K562 (cell line): Measurements from ENCODE around the gene RPS2. TPM values are rescaled to one million over a fixed set of nuclear protein-coding genes. Genes with fewer than 3 reads are reported as not detected.

ENCODE experiments used
- BCL6 ChIP-seq: fragments of 250-450 bp; sonication (Bioruptor Pico); IDR thresholded peaks from 2 replicates; pipeline ENCODE4 v1.4.0; 2020
- CAMTA2 ChIP-seq: fragments of 250-450 bp; sonication (Bioruptor Pico); conservative IDR thresholded peaks from 2 replicates; pipeline ENCODE4 v1.5.1; 2022
- CBFA2T3 ChIP-seq: fragments of 450-650 bp; IDR thresholded peaks from 2 replicates; pipeline ENCODE4 v1.6.1; 2017
- CREBBP ChIP-seq: IDR thresholded peaks from one replicate; pipeline ENCODE4 v1.6.1; 2012; ENCODE audit warnings: low read depth, mild to moderate bottlenecking, control low read depth, inconsistent platforms, low read length
- EP400 ChIP-seq: fragments of 450-650 bp; IDR thresholded peaks from 2 replicates; pipeline ENCODE4 v1.6.1; 2017; ENCODE audit warnings: antibody characterized with exemption, mild to moderate bottlenecking, moderate library complexity
- ESRRA ChIP-seq: fragments of 450-650 bp; IDR thresholded peaks from 2 replicates; pipeline ENCODE4 v1.6.1; 2014; ENCODE audit warnings: low read depth, mild to moderate bottlenecking, moderate library complexity, borderline replicate concordance
- ETV5 ChIP-seq: sonication (generic); formaldehyde crosslinking; IDR thresholded peaks from 2 replicates; pipeline ENCODE4 v1.4.0; 2020; ENCODE audit warnings: low read depth, mild to moderate bottlenecking, missing genetic modification reagents
- FOXJ2 ChIP-seq: fragments of 200-800 bp; sonication (Bioruptor generic); IDR thresholded peaks from 2 replicates; pipeline ENCODE4 v1.6.1; 2016; ENCODE audit warnings: missing genetic modification characterization, missing compliant biosample characterization
- FOXK2 ChIP-seq, 2 experiments: fragments of 450-650 bp; IDR thresholded peaks in 1 of 2; conservative IDR thresholded peaks in 1 of 2; 2 replicates each; pipeline ENCODE4 v1.6.1; 2016; ENCODE audit warnings: low read depth in 2 of 2, mild to moderate bottlenecking in 1 of 2
- KAT7 ChIP-seq: sonication (generic); formaldehyde crosslinking; IDR thresholded peaks from 2 replicates; pipeline ENCODE4 v1.8.0; 2022; ENCODE audit warnings: missing genetic modification reagents, mild to moderate bottlenecking, borderline replicate concordance
- MAFG ChIP-seq: fragments of 450-650 bp; conservative IDR thresholded peaks from 2 replicates; pipeline ENCODE4 v1.6.1; 2016; ENCODE audit warnings: missing genetic modification characterization, missing compliant biosample characterization
- MCM5 ChIP-seq: fragments of 450-650 bp; IDR thresholded peaks from 2 replicates; pipeline ENCODE4 v1.6.1; 2016; ENCODE audit warnings: low read depth
- MXI1 ChIP-seq: IDR thresholded peaks from 2 replicates; pipeline ENCODE4 v1.6.1; 2011; ENCODE audit warnings: low read depth, mild to moderate bottlenecking, improper control_type of control experiment, low read length
- NONO ChIP-seq, 2 experiments: fragments of 200-400 bp in 1 of 2; fragments of 450-650 bp in 1 of 2; formaldehyde crosslinking in 1 of 2; IDR thresholded peaks; 2 replicates each; pipeline ENCODE4 v1.6.1; 2017; ENCODE audit warnings: low read depth in 2 of 2, mild to moderate bottlenecking in 2 of 2, moderate library complexity in 2 of 2, low read length in 1 of 2
- POLR2AphosphoS5 ChIP-seq: IDR thresholded peaks from 2 replicates; pipeline ENCODE4 v1.6.1; 2011; ENCODE audit warnings: mild to moderate bottlenecking, low read depth, low read length, moderate library complexity; ENCODE audit not compliant: control insufficient read depth, insufficient read depth
- POLR3G ChIP-seq: IDR thresholded peaks from 2 replicates; pipeline ENCODE4 v1.6.1; 2011; ENCODE audit not compliant: insufficient read length, insufficient replicate concordance; ENCODE audit errors: extremely low read depth
- PTRF ChIP-seq: fragments of 450-650 bp; IDR thresholded peaks from 2 replicates; pipeline ENCODE4 v1.6.1; 2016; ENCODE audit warnings: mild to moderate bottlenecking, missing genetic modification characterization, missing compliant biosample characterization
- SIN3B ChIP-seq: fragments of 450-650 bp; IDR thresholded peaks from 2 replicates; pipeline ENCODE4 v1.6.1; 2017; ENCODE audit warnings: low read depth, mild to moderate bottlenecking, moderate library complexity
- ZNF764 ChIP-seq: fragments of 250-450 bp; sonication (Bioruptor Pico); IDR thresholded peaks from 2 replicates; pipeline ENCODE4 v1.4.0; 2020; ENCODE audit warnings: low read depth, mild to moderate bottlenecking, moderate library complexity
- polyA plus RNA-seq, 8 experiments: library from polyadenylated mRNA; depleted of rRNA in 4 of 8; stranded (reverse) in 5 of 8; unstranded in 3 of 8; fragments of >200 nt; fragmentation: Nextera tagmentation in 2 of 8; fragmentation: Illumina TruSeq in 1 of 8; extraction: Ambion mirVana in 2 of 8; extraction: Trizol in 1 of 8; gene quantifications; 2 replicates each; pipeline versions ENCODE4 v1.2.1 to v1.2.3, GENCODE V29; 2011 to 2014; ENCODE audit warnings: inconsistent platforms in 1 of 8, missing spikeins in 1 of 8
- total RNA-seq, 7 experiments: library from RNA; depleted of rRNA in 6 of 7; stranded (reverse); fragments of >200 nt in 6 of 7; fragmentation: Illumina TruSeq in 2 of 7; extraction: Trizol in 2 of 7; gene quantifications; 2 replicates each; pipeline versions ENCODE4 v1.2.1 to v1.2.3, GENCODE V29; 2011 to 2021; ENCODE audit warnings: low replicate concordance in 1 of 7
- TF ChIP-seq, protein P1 (sequence below), 2 experiments: fragments of 150-350 bp in 1 of 2; IDR thresholded peaks; 2 replicates each; pipeline ENCODE4 v1.6.1; 2012 to 2016; ENCODE audit warnings: low read depth in 2 of 2, low read length in 2 of 2, mild to moderate bottlenecking in 1 of 2, moderate library complexity in 1 of 2
- TF ChIP-seq, protein P2 (sequence below): IDR thresholded peaks from 3 replicates; pipeline ENCODE4 v1.6.1; 2011; ENCODE audit warnings: borderline replicate concordance, mild to moderate bottlenecking; ENCODE audit not compliant: insufficient read length, insufficient read depth
- TF ChIP-seq, protein P3 (sequence below), 2 experiments: IDR thresholded peaks; 2 replicates each; pipeline ENCODE4 v1.6.1; 2011; ENCODE audit warnings: borderline replicate concordance in 1 of 2, control low read depth in 1 of 2, low read depth in 1 of 2, low read length in 1 of 2, mild to moderate bottlenecking in 1 of 2, mixed read lengths in 1 of 2, moderate library complexity in 1 of 2; ENCODE audit not compliant: insufficient read depth in 1 of 2, insufficient read length in 1 of 2, poor library complexity in 1 of 2, severe bottlenecking in 1 of 2; ENCODE audit errors: extremely low read depth in 1 of 2

Gene RPS2
- total and polyA plus RNA-seq, 9 of the 15 experiments (the other 6 are each of a cell fraction or from before 2014, with no cell fraction given): 834 to 4,794 (median 3,793) TPM

- TF ChIP-seq PTRF (tag) (no peak), ZNF764 (no peak; the same call in 1 of the 2 replicates), FOXK2 (conservative IDR thresholded peaks at IDR 0.05 in 1 of 2, IDR thresholded peaks at IDR 0.05 in 1 of 2; ENCODE audit: low read depth in 2 of 2) (peak in 1 of 2 experiments; percentile 11; a peak in 1 of 4 replicates), FOXJ2 (no peak), POLR2AphosphoS5 (peak; percentile 45; the same call in 1 of the 2 replicates), EP400 (no peak), CBFA2T3 (no peak), CAMTA2 (CRISPR knock-in tag) (no peak), BCL6 (CRISPR knock-in tag) (no peak), KAT7 (CRISPR knock-in tag) (peak; percentile 82; the same call in 1 of the 2 replicates), NONO (IDR thresholded peaks at IDR 0.05; ENCODE audit: low read depth in 2 of 2, low read length in 1 of 2) (no peak), POLR3G (no peak), MXI1 (peak; percentile 78; the same call in 1 of the 2 replicates), SIN3B (no peak), CREBBP (no peak), ETV5 (CRISPR knock-in tag) (no peak; the same call in 1 of the 2 replicates), MCM5 (no peak), MAFG (tag) (no peak), ESRRA (no peak)
- TF ChIP-seq, protein P1, sequence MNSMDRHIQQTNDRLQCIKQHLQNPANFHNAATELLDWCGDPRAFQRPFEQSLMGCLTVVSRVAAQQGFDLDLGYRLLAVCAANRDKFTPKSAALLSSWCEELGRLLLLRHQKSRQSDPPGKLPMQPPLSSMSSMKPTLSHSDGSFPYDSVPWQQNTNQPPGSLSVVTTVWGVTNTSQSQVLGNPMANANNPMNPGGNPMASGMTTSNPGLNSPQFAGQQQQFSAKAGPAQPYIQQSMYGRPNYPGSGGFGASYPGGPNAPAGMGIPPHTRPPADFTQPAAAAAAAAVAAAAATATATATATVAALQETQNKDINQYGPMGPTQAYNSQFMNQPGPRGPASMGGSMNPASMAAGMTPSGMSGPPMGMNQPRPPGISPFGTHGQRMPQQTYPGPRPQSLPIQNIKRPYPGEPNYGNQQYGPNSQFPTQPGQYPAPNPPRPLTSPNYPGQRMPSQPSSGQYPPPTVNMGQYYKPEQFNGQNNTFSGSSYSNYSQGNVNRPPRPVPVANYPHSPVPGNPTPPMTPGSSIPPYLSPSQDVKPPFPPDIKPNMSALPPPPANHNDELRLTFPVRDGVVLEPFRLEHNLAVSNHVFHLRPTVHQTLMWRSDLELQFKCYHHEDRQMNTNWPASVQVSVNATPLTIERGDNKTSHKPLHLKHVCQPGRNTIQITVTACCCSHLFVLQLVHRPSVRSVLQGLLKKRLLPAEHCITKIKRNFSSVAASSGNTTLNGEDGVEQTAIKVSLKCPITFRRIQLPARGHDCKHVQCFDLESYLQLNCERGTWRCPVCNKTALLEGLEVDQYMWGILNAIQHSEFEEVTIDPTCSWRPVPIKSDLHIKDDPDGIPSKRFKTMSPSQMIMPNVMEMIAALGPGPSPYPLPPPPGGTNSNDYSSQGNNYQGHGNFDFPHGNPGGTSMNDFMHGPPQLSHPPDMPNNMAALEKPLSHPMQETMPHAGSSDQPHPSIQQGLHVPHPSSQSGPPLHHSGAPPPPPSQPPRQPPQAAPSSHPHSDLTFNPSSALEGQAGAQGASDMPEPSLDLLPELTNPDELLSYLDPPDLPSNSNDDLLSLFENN (IDR thresholded peaks at IDR 0.05; ENCODE audit: low read depth in 2 of 2, low read length in 2 of 2): no peak
- TF ChIP-seq, protein P2, sequence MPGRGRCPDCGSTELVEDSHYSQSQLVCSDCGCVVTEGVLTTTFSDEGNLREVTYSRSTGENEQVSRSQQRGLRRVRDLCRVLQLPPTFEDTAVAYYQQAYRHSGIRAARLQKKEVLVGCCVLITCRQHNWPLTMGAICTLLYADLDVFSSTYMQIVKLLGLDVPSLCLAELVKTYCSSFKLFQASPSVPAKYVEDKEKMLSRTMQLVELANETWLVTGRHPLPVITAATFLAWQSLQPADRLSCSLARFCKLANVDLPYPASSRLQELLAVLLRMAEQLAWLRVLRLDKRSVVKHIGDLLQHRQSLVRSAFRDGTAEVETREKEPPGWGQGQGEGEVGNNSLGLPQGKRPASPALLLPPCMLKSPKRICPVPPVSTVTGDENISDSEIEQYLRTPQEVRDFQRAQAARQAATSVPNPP: no peak
- TF ChIP-seq, protein P3, sequence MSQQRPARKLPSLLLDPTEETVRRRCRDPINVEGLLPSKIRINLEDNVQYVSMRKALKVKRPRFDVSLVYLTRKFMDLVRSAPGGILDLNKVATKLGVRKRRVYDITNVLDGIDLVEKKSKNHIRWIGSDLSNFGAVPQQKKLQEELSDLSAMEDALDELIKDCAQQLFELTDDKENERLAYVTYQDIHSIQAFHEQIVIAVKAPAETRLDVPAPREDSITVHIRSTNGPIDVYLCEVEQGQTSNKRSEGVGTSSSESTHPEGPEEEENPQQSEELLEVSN (IDR thresholded peaks at IDR 0.05; ENCODE audit: borderline replicate concordance in 1 of 2, extremely low read depth in 1 of 2, insufficient read depth in 1 of 2, insufficient read length in 1 of 2, low read depth in 1 of 2, low read length in 1 of 2, poor library complexity in 1 of 2, severe bottlenecking in 1 of 2): no peak
Measured at GRCh38 chr16:1963806-1964505, 670 bp downstream of the RPS2 start (continued).
